HG02642 (cell line): ENCODE measurements around the gene DDX1.

Experiments used
- ATAC-seq: cut with Tn5 transposase; IDR thresholded peaks from one replicate; pipeline ENCODE4 v1.9.1; 2021; ENCODE audit warnings: mild to moderate bottlenecking; ENCODE audit not compliant: unreplicated experiment, poor library complexity

The DDX1 gene

DNA sequence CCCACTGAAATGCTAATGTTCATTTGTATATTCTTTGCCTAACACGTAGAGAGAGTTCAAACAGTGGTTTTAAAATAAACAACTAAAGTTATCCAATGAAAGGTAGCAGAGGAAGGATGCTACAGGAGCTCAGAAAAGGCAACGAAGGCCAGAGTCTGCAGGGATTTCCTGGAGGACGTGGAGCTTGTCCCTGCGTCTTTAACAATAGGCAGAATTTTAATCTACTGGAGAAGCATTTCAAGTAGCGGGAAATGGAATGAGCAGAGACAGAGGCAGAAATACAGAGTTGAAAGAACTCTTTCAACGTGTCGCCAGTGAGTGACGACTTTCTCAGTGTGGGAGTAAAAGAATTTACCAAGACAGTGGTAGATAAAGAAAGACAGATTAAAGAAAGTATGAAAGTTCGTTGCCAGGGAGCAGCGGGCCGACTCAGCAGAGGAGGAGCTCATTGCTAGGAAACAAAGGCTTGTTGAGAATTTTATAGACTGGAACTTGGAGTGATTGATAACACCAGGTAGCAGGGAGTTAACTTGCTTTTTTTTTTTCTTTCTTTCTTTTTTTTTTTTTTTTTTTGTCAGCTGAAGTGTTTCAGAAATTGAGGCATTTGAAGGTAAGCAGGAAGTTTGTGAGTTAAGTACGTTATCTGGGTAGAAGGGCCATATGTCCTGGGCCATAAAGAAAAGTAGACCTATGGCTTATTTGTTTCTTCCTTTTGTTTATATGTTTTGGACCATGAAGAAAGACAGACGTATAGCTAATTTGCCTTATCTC lies 29.9 kb upstream of the DDX1 start:
- ATAC-seq, result peak; percentile 29

DNA sequence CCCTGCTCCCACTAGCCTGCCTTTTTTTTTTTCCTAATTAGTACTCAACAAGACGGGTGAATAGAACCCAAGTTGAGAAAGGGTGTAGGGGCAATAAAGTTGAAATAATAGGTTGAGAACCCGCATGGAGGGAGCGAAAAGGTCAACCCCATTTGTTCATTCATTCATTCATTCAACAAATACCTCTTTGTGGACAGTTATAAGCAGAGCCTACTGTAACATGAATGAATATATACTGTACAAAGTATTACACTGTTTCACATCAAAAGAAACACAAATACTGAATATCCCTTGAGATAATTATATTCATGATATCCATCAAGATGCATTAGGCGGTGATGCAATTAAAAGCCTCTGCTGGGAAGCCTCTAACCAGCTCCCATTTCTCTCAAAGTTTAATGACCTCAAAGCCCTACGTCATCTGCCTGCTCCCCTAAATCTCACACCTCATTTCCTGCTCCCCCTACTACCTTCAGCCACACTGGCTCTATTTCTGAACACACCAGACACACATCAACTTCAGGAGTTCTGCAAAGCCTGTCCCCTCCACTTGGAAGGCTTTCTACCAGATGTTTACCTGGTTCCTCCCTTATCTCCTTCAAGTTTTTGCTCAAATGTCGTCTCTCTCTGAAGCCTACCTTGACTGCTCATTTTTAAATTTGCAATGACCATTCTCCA lies 29.2 kb upstream of the DDX1 start:
- ATAC-seq, result no peak

DNA sequence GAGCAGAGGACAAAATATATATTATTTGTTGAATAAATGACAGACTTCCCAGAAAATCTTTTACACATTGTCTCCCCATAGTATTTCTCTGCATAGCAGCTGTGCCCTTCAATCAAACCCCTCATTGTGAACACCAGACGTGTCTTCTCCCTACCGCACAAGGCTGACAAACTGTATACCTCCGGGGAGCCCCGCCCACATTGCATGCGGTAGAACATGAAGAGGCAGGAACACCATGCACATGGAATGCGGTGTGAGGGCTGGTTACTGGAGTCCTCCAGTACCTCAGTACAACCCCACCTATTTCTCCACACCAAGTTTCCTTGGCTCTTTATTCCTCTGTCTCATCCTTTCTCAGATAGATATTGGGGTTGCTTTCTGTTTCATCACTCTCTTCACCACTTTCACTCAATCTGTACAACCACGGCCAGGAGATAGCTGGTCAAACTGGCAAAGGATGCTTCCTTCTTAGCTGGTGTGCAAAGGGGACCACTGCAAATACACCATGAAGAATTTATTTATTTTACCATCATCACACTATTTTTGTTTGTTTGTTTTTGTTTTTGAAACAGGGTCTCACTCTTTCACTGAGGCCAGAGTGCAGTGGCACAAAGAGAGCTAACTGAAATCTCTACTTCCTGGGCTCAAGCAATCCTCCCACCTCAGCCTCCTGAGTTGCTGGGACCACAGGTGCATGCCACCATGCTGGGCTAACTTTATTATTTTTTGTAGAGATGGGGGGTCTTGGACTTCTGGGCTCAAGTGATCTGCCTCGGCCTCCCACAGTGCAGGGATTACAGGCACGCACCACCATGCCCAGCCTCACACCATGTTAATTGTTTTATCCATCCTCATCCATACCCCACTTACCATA lies 28.2 kb upstream of the DDX1 start:
- no peak for ATAC-seq

DNA sequence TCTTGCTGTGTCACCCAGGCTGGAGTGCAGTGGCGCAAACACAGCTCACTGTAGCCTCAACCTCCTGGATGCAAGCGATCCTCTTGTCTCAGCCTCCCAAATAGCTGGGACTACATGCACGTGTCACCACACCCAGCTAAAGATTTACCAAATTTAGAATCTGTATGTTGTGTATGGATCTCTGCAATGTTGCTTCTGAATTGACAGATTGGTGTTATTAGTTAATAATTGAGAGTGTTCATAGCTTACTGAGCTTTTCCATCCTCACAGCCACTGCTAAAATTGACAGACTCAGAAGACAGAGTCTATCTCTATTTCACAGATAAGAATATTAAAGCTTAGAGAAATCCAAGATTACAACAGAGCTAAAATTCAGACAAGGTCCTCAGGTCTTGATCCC lies 26.3 kb upstream of the DDX1 start:
- ATAC-seq, result no peak

DNA sequence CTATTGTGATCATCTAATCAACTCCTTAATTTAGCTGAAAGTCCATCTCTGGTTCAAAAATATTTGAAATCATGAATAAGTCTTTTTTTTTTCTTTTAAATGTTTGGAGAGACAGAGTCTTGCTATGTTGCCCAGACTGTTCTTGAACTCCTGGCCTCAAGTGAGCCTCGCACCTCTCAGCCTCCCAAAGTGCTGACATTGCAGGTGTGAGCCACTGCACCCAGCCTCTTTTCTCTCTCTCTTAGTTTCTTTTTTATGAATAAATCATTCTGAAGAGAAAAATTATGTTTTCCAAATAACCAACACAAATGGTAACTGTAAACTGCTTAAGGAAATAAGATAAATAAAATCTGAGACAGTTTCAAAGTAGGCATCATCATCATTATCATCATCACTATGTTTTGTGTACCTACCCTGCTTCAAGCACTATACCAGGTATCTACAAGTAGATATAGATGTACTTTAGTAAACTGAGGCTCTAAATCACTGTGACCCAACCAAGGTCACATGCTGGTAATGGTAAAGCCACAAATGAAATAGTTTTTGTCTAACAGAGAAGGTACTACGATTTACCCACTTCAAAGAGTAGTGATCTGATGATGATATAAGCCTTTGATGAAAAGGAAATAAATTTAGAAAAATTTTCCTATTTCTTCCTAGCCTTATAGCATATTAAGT lies 25.5 kb upstream of the DDX1 start:
- ATAC-seq, result no peak

DNA sequence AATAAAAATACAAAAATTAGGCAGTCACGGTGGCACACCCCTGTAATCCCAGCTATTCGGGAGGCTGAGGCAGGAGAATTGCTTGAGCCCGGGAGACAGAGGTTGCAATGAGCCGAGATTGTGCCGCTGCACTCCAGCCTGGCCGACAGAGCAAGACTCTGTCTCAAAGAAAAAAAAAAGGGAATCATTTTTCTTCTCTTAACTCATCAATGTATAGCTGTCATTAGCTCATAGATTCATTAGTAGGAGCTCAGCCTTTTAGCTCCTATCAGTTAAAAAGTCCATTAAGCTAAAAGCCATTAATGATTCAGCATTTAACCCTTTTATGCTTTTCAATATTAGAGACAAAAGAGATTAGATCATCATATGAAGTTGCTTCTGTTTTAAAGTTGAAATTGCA lies 24.8 kb upstream of the DDX1 start:
- ATAC-seq, result no peak

DNA sequence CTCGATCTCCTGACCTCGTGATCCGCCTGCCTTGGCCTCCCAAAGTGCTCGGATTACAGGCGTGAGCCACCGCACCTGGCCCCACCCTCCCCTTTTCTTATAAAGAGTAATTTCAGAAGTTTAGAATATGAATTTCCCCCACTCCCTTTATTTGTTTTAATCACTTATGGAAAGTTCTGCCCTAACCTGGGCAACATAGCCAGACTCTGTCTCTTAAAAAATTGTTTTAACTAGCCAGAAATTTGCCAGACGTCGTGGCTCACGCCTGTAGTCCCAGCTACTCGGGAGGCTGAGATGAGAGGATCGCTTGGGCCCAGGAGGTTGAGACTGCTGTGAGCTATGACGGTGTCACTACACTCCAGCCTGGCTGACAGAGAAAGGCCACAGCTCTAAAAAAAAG lies 22.8 kb upstream of the DDX1 start:
- ATAC-seq, result no peak

DNA sequence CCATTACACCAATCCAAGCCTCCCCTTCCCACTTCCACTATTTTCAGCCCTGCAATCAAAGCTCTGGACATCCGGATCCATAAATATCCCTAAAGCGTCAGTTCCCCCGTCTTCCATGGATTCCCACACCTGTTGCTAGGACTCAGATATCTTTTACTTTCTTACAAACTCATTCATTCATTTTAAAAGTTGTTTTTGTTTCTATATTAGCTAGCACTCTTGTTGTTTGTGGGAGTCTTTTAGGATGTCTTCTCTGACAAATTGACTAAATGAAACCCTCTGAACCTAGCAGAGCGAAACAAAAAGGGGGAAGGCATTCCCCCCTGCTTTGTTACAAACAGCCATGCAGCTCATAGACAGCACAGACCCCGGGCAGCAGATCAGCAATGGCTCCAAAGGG lies 21.6 kb upstream of the DDX1 start:
- no peak for ATAC-seq

DNA sequence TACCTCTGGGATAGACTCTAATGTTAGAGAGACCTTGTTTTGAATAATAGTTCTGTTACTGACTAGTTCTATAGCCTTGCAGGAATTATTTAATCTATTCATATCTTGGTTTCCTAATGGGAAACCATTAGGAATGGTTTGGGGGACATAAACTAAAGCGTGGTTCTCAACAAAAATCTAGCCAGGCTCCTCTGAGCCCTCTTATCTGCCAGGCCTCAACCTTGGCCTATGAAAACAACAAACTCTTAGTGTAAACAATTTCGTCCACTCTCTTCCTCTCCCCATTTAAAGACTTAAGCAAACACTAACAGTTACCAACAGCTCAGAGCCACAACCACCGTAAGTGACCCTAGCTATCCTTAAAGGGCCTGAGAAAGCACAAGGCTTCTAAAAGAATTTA lies 19.9 kb upstream of the DDX1 start:
- ATAC-seq, result no peak

DNA sequence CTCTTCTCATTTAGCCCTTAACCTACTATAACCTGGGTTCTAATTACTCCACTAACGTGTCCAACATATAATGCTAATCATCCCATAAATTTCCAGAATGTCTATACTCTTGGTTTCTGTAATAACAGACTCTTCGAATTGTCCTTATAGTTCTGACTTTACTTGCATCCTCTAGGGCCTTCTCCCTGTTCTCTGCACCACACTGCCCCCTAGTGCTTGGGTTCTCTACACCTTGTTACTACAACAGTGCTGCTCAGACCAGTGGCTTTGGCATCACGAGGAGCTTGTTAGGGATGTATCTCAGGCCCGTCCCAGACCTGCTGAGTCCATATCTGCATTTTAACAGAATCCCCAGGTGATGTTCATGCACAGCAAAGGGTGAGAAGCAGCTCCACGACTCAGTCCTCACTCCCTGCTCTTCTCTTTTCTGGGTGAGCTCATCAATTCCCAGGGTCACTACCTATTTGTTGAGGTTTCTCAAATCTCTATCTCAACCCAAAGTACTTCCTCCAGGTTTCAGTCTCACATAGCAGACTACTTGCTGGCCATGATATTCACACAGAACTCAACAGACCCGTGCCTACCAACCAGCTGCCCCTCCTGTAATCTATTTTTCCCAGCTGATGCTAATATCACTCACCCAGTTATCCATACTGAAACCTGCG lies 14.5 kb upstream of the DDX1 start:
- ATAC-seq, result peak; percentile 92

DNA sequence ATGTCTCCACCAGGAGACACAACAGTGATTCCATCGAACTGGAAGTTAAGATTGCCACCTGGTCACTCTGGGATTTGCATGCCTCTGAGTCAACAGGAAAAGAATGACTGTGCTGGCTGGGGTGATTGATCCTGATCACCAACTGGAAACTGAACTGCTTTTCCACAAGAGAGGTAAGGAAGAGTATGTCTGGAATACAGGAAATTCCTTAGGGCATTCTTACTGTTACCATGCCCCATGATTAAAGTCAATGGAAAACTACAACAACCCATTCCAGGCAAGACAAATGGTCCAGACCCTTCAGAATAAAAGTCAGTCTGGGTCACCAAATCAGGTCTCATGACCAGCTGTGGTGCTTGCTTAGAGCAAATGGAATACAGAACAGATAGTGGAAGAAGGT lies 12.0 kb upstream of the DDX1 start:
- ATAC-seq, result no peak

DNA sequence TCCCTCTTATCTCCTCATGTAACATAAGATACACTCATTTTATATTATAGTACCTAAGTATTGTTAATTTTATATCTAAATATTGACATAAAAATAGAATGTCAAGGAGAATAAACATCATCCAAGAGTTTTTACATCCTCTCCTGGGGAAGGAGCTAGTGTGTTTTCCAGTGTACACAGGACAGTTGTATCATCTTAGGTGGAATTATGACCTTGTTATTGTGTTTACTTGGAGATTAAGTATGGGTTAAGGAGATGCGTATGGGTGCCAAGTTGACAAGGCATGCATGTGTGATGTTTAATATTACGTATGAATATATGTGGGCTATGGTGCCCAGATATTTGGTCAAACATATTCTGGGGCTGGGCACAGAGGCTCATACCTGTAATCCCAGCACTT lies 11.2 kb upstream of the DDX1 start:
- no peak for ATAC-seq

DNA sequence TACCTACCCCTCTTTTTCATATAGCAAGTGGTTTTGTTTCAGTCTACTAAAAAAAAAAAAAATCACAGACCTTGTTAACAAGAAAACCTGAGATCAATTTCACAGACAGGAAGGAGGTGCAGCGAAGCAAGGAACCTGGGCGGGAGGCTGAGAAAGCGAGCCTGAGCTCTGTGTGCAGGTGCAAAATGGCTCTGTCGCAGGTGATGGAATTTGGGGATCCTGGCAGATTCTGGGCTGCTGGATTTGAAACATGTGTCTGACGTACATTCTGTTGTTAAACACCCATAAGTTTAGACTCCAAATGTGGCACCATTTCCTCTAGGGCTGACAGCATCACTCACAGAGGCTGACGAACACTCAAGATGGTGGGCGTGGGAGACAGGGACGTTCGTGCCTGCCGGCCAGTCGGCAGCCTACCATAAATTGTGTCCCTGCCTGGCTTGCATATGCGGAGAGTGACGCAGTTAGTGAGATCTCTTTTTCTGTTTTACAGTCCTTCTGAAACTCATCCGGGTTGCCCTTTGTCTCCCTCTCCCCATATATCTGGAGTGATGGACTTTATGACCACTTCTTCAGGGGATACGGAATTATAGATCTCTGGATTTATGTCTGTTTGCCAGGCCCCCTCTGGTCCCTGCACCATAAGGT lies 8.8 kb upstream of the DDX1 start:
- no peak for ATAC-seq

DNA sequence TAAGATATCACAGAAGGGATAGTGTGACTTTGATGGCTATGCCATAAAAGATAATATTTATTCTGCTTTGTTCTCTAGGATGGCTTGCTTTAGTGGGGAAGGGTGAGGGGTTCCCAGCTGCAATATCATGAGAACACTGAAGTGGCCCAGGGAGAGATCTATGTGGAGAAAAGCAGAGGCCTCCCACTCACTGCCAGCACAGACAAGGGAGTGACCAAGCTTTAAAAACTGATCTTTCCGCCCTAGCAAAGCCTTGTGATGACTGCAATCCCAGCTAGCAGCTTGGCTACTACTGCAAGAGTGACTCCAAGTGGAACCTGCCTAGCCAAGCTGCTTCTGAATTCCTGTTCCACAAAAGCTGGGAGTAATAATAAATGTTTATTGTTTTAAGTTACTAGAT lies 7.8 kb upstream of the DDX1 start:
- ATAC-seq, result no peak

DNA sequence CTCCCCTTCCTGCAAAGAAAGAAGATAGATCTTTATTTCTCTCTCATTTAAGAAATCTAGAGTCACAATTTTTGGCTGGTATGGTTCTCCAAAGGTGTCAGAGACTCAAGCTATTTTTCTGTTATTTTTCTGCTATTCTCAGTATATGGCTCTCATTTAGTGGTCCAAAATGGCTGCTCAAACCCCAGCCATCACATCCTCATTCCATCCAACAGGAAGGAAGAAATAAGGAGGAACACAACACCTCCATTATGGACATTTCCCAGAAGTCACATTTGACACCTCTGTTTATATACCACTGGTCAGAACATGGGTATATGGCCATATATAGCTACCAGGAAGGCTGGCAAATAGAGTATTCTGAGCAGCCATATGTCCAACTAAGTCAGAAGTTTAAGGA lies 7.4 kb upstream of the DDX1 start:
- no peak for ATAC-seq

DNA sequence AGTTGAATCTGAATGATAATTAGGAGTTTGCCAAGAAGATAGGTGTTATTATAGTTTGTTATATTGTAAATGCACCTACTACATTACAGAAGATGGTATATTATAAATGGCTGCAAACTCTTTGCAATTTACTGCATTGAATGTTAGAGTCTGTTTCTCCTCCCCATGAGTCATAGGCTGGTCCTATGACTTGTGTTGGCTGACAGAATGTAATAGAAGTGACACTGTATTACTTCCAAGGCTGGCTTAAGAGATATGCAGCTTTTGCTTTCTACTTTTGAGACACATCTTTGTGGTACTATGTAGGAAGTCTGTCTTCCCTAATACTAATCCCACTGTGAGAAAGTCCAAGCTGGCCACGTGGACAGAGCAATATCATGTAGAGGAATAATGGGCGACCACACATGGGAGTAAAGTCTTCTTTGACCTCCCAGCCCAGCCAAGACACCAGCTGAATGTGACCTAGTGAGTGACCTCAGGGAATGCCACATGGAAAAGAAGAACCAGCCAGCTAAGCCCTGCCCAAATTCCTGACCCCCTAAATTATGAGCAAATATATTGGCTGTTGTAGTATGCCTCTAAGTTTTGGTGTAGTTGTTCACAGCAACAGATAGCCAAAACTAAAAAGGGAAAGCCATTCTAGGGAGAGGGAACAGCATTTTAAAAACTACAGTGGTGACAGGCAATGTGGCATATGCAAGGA lies 6.8 kb upstream of the DDX1 start:
- no peak for ATAC-seq

DNA sequence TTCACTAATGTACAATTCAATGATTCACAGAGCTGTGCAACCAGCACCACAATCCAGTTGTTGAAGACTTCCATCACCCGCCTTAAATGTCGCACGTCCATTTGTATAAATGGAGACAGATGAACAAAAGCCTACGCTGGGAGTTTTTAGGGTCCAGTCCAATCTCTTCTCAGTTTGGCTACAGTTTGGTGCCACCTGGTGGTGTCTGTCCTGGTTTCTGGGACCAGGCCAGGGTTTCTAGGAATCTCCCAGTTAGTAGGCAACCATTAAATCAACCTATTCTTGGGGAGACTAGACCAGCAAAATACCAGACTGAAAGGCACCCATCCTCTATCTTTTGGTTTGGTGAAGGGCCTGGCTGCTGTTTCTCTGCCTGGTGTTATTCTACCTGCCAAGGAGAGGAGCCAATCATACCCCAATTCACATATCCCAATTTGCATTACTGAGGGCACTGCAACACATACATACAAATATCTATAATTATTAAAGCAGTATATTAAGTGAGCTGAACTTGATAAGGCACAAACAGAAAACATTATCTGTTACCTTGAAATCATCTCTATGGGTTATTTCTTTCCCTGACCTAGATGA lies 3.2 kb upstream of the DDX1 start:
- ATAC-seq, result no peak

DNA sequence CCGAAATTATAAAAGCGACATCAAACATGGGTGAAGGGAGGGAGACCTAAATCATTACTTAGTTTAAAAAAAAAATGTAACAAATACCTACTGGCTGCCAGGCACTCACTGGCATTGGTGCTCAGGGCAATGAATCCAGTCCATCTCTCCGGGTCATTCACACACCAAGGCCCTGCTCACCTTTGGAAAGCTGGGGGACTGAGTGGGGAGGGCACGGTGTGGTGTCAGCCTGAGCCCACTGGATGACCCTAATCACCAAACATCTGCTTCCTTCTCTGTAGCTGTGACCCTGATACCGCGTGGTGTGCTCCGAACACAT lies 336 bp upstream of the DDX1 start:
- no peak for ATAC-seq

DNA sequence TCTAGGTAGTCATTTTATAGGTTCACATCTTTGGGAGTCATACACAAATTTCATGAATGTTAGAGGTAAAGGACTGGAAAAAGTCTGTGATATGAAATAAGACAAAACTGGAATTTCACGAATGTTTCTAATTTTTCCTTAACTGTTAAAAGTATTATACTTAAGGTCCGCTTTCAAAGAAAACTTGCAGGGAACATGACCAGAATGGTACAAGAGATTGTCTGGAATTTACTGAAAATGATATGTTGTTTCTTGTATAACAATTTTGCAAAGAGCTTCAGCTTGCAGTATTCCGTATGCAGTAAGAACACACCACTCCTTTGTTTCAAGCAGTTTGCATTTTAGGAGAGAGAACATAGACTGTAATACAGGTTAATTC lies 1.6 kb downstream of the DDX1 start:
- ATAC-seq, result no peak
